ENCODE data around the gene ZDHHC1.

- no peak for TF ChIP-seq CTCF (IDR thresholded peaks at IDR 0.05)
- TF ChIP-seq USF1 (IDR thresholded peaks at IDR 0.05; ENCODE audit: borderline replicate concordance, low read depth), result no peak
- TF ChIP-seq ZBTB33 (IDR thresholded peaks at IDR 0.05; ENCODE audit: borderline replicate concordance, low read depth), result no peak
- TF ChIP-seq RCOR1 (IDR thresholded peaks at IDR 0.05; ENCODE audit: low read length), result no peak
- TF ChIP-seq PBX3 (IDR thresholded peaks at IDR 0.05), result no peak
- no peak for TF ChIP-seq NRF1 (IDR thresholded peaks at IDR 0.05; ENCODE audit: low read depth, low read length)
- TF ChIP-seq FOXJ3 (CRISPR knock-in tag; IDR thresholded peaks at IDR 0.05), result no peak
- no peak for TF ChIP-seq GABPA (IDR thresholded peaks at IDR 0.05; ENCODE audit: low read depth)
- no peak for TF ChIP-seq USF2 (IDR thresholded peaks at IDR 0.05; ENCODE audit: borderline replicate concordance, low read depth, low read length)
- no peak for TF ChIP-seq RFX5 (IDR thresholded peaks at IDR 0.05; ENCODE audit: low read length)
- TF ChIP-seq POLR2AphosphoS5 (IDR thresholded peaks at IDR 0.05; ENCODE audit: low read depth, low read length), result no peak
- no peak for TF ChIP-seq MXI1 (IDR thresholded peaks at IDR 0.05; ENCODE audit: low read depth, low read length)
Measured at GRCh38 chr16:67396159-67397035, 19.9 kb downstream of the ZDHHC1 start.
